MG63 (cell line): ENCODE measurements around the gene CTDP1. TPM values are rescaled to one million over a fixed set of nuclear protein-coding genes. Genes with fewer than 3 reads are reported as not detected.

Experiments used
- DNase-seq: peaks from one replicate; pipeline ENCODE4 v3.0.0-alpha.2; 2020
- H3K27me3 ChIP-seq: fragments of 250-450 bp; sonication (Bioruptor Pico); 2 replicates; pipeline ENCODE4 v1.5.1; 2020; ENCODE audit warnings: mild to moderate bottlenecking, moderate library complexity
- H3K36me3 ChIP-seq: fragments of 250-450 bp; sonication (Bioruptor Pico); 2 replicates; pipeline ENCODE4 v1.5.1; 2020; ENCODE audit warnings: mild to moderate bottlenecking, moderate library complexity
- H3K4me3 ChIP-seq: fragments of 250-450 bp; sonication (Bioruptor Pico); 2 replicates; pipeline ENCODE4 v1.5.1; 2020; ENCODE audit warnings: mild to moderate bottlenecking, moderate library complexity
- H3K9me3 ChIP-seq: fragments of 250-450 bp; sonication (Bioruptor Pico); 2 replicates; pipeline ENCODE4 v1.5.1; 2020; ENCODE audit warnings: mild to moderate bottlenecking, moderate library complexity
- total RNA-seq: library from RNA; depleted of rRNA; stranded (reverse); fragments of >200 nt; shearing (Covaris generic); gene quantifications from 2 replicates; pipeline ENCODE4 v1.2.3, GENCODE V29; 2014; ENCODE audit warnings: low replicate concordance

CTDP1 gene
- total RNA-seq, 1 experiment from 2014 or later = 28.9 TPM

DNA sequence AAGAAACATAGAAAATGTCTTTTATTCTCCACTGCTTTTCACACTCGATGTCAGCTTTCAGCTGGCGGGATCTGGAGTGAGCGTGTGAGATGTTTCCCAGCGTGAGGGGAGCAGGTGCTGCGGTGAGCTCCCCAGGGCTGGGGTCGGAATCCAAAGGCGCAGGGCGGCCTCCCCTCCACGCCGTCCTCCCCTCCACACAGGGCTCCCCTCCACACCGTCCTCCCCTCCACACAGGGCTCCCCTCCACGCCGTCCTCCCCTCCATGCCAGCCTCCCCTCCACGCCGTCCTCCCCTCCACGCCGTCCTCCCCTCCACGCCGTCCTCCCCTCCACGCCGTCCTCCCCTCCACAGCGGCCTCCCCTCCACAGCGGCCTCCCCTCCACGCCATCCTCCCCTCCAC lies 91.2 kb downstream of the CTDP1 start:
- no peak for DNase-seq
- H3K4me3 ChIP-seq = no peak overlapping the region
- H3K9me3 ChIP-seq = peaks cover 5% of the 10 kb centered on the region
- no peaks in the 10 kb centered on the region for H3K36me3 ChIP-seq
- no peaks in the 10 kb centered on the region; the same call in 1 of the 2 replicates for H3K27me3 ChIP-seq

DNA sequence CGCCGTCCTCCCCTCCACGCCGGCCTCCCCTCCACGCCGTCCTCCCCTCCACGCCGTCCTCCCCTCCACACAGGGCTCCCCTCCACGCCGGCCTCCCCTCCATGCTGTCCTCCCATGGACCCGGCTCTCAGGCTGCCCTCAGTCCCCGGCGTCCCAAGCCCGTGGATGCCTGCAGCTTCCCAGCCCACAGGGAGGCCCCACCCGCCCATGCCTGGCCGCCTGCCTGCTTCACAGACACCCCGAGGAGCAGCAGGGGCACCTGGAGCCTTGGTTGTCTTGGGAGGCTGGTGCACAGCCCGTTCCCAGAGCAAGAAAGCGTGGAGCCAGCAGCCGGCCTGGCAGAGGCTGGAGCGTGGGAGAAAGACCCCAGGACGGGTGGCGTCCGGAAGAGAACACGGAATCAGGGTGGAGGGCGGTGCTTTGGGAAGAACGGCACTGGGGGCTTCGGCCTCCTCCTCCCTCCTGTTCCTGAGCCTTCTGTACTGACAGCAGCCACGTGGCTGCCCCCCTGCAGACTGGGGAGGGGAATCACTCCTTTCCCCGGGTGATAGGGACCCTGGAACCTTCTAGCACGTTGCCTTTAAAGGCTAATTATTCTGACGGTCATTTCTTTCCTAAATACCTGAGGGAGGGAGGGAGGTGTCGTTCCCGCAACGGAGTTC lies 92.0 kb downstream of the CTDP1 start:
- H3K4me3 ChIP-seq = no peak overlapping the region
- no peaks in the 10 kb centered on the region; the same call in 1 of the 2 replicates for H3K27me3 ChIP-seq
- peaks cover 5% of the 10 kb centered on the region for H3K9me3 ChIP-seq
- no peak for DNase-seq
- no peaks in the 10 kb centered on the region for H3K36me3 ChIP-seq

DNA sequence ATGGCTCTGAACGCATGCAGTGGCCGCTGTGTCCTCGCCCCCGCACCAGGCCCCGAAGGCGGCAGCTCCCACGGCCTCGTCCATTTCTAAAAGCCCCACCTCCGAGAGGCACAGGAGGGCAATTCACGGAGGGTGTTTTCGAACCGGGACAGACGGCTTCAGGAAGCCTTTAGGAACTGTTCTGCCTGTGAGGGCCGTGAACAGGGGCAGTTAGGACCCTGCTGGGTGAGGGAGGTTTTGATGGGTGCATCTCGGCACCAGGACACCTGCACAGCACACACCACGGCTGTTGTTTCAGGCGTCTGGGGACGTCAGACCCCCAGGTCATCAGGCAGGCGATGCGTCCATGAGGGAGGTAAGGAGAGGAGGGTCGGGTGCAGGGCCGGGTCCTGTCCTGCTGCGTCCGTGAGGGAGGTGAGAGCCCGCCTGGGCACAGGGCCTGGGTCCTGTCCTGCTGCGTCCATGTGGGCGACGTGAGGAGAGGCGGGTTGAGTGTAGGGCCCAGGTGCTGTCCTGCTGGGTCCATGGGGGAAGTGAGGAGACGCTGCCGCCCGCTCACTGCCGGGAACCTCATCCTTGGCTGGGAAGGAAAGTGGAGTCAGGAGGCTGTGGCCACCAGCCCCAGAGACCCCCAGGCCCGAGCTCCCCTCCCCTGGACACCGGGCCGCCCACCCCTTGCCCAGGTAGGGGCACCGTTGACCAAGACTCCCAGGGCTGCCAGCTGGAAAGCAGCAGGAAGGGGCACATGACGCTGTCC lies 92.7 kb downstream of the CTDP1 start:
- H3K9me3 ChIP-seq = peaks cover 5% of the 10 kb centered on the region
- H3K27me3 ChIP-seq = no peaks in the 10 kb centered on the region; the same call in 1 of the 2 replicates
- DNase-seq = no peak
- H3K4me3 ChIP-seq = no peak overlapping the region
- no peaks in the 10 kb centered on the region for H3K36me3 ChIP-seq

DNA sequence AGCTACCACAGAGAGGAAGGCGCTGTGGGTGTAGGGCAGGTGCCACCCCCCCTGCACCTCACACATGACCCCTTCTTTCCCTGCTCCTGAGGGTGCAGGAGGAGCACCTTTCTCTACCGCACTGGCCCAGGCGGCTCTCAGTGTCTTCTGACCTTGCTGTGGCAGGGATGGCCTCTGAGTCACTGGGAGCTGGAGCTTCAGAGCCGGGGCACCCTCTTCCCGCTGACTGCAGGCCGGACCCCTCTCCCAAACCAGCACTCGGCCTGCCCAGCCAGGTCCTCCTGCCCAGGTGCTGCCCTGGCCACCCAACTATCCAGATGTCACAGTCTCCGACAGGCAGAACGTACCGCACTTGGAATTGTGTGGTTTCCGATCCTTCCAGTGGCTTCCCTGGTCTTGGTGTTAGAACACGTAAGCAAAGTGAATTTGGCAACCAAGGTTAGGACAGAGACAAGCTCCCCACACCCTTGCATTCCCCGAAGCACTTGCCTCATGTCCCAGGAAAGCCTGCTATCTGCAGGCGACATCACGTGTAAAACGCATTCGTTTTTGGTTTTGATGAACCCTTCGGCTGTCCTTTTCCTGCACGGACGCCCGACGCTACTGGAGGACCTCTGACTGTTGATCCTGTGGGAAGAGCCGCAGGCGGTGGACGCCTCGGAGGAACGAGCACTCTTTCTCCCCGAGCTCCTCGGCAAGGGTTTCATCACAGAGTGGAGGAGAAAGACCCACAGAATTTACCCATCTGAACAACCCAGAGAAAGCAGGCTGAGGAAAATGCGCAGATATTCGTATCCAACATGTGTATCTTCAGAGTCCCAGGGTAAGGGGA lies 93.5 kb downstream of the CTDP1 start:
- Histone ChIP-seq H3K27me3 (no peaks in the 10 kb centered on the region; the same call in 1 of the 2 replicates), H3K4me3 (no peak overlapping the region), H3K9me3 (peaks cover under 1% of the 10 kb centered on the region), H3K36me3 (no peaks in the 10 kb centered on the region)
- no peak for DNase-seq

DNA sequence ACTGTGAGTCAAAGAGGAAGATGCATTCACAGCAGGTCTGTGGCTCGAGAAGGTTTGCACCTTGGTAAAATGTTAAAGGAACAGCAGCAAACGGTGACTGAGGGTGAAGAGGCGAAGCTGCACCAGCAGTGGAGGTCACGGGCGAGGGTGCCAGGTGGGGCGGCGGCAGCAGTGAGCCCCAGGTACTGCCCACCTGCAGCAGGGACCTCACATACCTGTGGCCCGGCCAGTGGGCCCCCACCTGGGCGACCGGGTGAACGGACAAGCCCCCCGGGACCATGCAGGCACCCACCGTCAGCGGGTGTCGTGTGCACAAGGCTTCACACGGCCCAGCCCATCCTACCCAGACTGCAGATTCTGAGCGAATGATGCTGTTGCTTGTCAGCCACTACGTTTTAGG lies 94.5 kb downstream of the CTDP1 start:
- no peaks in the 10 kb centered on the region; the same call in 1 of the 2 replicates for H3K27me3 ChIP-seq
- no peak overlapping the region for H3K4me3 ChIP-seq
- no peak for DNase-seq
- H3K9me3 ChIP-seq = no peaks in the 10 kb centered on the region
- no peaks in the 10 kb centered on the region for H3K36me3 ChIP-seq

DNA sequence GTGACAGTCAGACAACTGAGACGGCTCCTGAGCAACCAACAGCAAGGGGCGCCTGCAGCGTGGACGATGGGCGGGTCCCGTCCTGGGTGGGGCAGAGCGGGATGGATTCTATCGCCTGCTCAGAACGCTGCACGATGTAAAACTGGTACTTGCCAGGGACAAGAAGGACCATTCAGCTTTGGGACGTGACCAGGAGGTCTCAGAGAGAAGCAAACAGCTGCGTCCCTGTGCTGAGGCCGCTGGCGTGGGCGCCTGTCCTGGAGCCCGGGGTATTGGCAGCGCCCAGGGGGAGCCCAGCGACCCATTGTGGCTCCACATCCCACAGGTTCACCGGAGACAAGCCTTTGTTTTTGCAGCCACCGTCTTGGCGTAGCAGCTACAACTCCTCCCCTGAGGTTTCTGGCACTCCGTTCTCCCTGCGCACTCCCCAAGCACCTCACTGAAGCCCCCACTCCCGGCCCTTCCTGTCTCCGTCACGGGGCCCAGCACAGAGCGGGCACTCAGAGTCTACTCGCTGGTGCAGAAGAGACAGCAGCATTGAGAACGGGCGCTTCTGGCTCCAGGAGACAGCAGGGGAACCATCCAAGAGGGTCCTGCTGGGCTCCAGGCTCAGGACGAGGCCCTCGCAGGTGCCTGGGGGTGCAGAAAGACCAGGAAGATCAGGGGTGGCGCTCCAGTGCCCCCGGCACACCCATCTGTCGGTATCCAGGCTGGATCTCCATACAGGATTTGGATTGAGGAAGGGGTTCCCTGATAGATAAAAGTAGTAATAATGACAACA lies 96.0 kb downstream of the CTDP1 start:
- Histone ChIP-seq H3K4me3 (no peak overlapping the region), H3K27me3 (no peaks in the 10 kb centered on the region; the same call in 1 of the 2 replicates), H3K9me3 (no peaks in the 10 kb centered on the region), H3K36me3 (no peaks in the 10 kb centered on the region)
- no peak for DNase-seq

DNA sequence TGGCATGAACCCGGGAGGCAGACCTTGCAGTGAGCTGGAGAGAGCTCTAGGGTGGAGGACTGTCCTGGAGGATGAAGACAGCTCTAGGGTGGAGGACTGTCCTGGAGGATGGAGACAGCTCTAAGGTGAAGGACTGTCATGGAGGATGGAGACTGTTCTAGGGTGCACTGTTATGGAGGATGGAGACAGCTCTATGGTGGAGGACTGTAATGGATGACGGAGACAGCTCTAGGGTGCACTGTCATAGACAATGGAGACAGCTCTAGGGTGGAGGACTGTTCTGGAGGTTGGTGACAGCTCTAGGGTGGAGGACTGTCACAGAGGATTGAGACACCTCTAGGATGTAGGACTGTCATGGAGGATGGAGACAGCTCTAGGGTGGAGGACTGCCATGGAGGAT lies 97.1 kb downstream of the CTDP1 start:
- Histone ChIP-seq H3K27me3 (no peaks in the 10 kb centered on the region; the same call in 1 of the 2 replicates), H3K36me3 (no peaks in the 10 kb centered on the region), H3K9me3 (no peaks in the 10 kb centered on the region), H3K4me3 (no peak overlapping the region)
- DNase-seq = no peak

DNA sequence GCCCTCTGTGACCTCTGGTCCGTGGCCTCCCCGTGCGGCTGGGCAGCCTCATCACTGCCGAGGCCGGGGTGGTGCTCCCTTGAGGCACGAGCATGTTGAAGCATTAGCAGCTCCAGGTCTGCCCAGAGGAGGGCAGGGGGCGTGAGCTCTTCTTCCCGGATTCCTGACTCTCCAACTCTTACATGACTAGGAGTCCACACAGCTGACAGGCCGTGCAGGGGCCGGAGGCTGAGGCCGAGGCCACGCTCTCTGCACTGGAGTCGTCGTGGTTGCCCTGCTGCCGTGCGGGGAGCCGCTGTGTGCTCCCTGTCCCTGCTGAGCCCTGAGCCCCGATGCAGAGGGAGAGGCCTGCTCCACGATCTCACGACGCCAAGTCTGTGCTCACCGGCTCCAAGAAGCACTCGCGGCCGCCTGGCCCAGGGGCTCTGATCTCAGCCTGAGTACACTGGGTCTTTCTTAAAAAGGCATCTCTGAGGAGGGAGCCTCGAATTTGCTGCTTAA lies 98.7 kb downstream of the CTDP1 start:
- Histone ChIP-seq H3K36me3 (no peaks in the 10 kb centered on the region), H3K4me3 (no peak overlapping the region), H3K27me3 (peaks cover 3% of the 10 kb centered on the region; the same call in 1 of the 2 replicates), H3K9me3 (no peaks in the 10 kb centered on the region)
- no peak for DNase-seq

DNA sequence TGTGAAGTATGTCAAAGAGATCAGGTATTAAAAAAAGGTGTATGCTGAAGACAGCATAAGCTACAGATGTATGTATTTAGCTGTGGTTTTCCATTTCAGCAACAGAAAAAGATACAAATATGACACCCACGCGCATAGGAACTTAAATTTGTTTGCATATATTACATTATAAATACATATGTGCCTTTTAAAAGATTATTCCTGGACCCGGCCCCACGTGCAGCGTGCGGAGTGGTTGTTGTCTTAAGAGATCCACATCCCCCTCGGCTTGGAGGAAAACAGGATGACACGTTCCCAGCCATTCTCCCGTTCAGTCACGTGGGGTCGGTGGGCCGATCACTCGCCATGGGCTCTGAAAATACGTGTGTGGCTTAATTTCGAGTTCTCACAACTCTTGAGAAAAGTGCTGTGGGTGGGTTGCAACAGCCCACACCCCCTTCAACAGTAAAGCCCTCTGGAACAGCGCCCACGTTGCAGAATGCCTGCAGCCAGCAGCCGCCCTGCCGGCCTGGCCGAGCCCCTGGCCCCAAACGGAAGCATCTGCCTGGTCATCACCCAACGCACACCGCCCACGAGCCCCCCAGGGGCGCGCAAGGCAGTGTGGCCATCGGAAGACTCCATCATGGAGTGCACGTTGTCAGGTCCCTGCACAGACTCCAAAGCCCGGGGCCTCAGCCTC lies 99.6 kb downstream of the CTDP1 start:
- no peak for DNase-seq
- H3K36me3 ChIP-seq = no peaks in the 10 kb centered on the region
- H3K9me3 ChIP-seq = no peaks in the 10 kb centered on the region
- H3K27me3 ChIP-seq = peaks cover 9% of the 10 kb centered on the region; the same call in 1 of the 2 replicates
- no peak overlapping the region for H3K4me3 ChIP-seq

DNA sequence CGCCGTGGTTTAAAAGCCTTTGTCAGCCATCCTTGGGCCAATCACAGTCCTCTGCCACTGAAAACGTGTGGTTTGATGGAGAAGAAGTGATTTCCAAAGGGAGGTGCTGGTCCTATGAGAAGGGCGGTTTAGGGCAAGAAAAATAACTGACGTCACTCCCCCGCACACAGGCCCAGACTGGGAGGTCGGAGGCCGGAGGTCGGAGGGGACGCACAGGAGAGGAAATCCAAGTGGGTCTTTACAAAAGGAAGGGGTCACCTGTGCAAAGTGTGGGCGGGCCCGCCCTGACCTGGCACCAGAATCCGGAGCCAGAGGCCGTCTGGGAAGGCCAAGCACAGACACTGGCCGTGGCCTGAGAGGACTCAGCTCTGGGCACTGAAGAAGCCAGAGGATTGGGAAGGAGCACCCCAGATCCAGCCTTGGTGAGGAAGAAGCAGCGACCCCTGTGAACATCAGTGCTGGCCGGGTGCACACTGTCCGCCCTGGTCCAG lies 100.1 kb downstream of the CTDP1 start:
- peaks cover 15% of the 10 kb centered on the region for H3K27me3 ChIP-seq
- no peaks in the 10 kb centered on the region for H3K36me3 ChIP-seq
- no peak overlapping the region for H3K4me3 ChIP-seq
- no peak for DNase-seq
- H3K9me3 ChIP-seq = no peaks in the 10 kb centered on the region

DNA sequence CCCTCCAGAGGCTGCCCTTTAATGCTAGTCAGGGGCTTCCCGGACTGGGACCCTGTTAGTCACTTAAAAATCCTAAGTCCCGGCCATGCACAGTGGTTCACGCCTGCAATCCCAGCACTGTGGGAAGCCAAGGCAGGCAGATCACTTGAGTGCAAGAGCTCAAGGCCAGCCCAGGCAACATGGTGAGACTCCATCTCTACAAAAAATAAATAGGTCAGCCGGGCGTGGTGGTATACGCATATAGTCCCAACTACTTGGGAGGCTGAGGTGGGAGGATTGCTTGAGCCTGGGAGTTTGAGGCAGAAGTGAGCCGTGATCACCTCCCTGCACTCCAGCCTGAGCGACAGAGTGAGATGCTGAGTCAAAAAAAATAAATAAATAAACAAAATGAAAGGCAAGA lies 100.9 kb downstream of the CTDP1 start:
- no peak overlapping the region for H3K4me3 ChIP-seq
- no peak for DNase-seq
- H3K27me3 ChIP-seq = peaks cover 19% of the 10 kb centered on the region
- H3K9me3 ChIP-seq = no peaks in the 10 kb centered on the region
- H3K36me3 ChIP-seq = no peaks in the 10 kb centered on the region

DNA sequence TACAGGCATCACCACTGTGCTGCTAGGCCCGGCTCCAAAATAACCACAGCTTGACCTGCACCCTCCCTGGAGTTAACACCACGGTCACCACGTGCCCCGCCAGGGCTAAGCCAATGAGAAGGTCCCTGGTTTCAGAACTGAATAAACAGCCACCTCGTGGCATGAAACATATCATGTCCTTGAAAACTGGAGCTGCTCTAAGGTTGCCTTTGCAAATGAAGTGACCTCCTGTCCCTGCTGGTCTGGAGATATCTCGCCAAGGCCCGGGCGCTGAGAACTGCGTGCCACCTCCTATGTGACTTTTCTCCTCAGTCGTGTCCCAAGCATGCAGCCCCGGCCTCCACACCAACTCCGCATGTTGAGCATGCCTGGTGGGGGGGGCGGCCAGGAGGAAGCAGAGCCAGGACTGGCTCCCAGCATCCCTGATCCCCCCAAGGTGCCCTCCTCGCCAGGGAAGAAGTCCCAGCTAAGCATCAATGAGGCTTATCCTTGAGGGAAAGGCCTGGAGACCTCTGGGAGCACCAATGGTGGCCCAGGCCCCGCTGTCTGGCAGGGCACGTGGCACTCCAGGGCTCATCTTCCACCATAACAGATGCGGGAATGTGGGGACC lies 101.8 kb downstream of the CTDP1 start:
- no peak overlapping the region for H3K4me3 ChIP-seq
- H3K36me3 ChIP-seq = no peaks in the 10 kb centered on the region
- no peak for DNase-seq
- H3K27me3 ChIP-seq = peaks cover 21% of the 10 kb centered on the region
- H3K9me3 ChIP-seq = no peaks in the 10 kb centered on the region

DNA sequence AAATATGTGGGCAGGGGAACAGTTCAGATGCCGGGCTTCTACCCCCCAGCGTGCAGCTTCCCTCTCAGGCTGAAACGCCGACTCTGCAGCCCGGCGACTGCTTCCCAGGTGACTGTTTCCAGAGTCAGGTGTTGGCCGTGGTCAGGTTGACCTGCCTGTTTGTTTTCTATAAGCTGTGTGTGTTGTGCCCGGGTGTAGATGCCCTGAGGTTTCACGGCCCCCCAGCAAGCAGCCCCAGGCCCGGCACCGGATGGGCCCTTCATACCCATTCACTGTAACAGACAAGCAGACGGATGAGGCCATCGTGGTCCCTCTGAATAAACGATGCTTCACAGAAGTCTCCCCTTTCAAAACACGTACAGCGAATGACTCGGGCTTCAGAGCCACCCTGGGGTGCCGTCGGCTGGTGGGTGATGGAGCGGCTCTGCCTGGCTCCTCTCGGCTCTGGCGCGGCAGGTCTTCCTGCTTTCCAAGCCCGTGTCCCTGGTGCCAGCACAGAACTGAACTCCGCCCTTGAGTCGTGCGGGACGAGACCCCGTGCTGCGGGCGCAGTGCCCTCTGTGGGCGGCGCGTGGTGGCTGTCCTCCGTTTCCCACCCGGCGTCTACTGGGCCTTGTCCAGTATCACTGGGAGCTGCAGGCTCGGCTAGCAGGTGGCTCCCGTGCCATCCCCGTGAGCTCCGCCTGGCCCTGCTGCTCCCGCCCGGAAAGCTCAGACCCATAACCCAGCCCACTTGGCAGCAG lies 103.1 kb downstream of the CTDP1 start:
- Histone ChIP-seq H3K9me3 (no peaks in the 10 kb centered on the region), H3K27me3 (peaks cover 26% of the 10 kb centered on the region), H3K4me3 (no peak overlapping the region), H3K36me3 (no peaks in the 10 kb centered on the region)
- DNase-seq = no peak

DNA sequence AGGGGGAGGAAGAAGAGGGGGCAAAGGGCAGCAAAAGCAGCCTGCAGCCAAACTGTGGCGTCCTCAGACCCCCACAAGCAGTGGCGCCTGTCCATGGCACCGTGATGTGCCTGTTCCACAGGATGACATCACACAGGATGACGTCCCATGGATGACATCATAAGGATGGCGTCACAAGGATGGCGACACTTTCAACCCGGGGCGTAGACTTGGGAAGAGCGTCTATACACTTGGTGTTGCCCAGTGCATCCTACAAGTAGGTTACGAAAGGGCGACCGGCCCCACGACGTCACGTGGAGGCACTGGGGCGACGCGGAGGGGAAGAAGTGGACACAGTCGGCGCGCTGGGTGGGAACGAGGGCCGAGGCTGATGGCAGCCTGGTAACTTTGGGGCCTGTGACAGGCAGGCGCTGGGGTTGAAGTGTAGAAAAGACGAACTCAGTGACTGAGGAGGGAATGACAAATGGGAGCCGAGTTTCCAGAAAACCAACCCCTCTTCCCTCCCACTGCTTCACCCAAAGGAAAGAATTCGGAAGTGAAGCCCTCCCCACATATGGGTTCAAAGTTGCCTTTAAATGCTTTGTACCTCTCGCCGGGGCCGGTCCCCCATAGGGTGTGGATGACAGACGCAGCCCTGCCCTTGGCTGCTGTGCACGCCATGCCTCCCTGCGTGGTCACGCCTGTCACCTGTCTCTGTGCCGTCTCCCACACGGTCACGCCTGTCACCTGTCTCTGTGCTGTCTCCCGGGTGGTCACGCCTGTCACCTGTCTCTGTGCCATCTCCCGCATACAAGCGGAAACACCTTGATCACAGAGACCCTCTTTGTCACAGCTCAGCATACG lies 104.7 kb downstream of the CTDP1 start:
- peaks cover 26% of the 10 kb centered on the region for H3K27me3 ChIP-seq
- H3K4me3 ChIP-seq = no peak overlapping the region
- H3K36me3 ChIP-seq = no peaks in the 10 kb centered on the region
- H3K9me3 ChIP-seq = no peaks in the 10 kb centered on the region
- no peak for DNase-seq
